Hematopoietic multipotent progenitor cell (in vitro differentiated cells): ENCODE results near the gene RTN3. TPM values are rescaled to one million over a fixed set of nuclear protein-coding genes. Genes with fewer than 3 reads are reported as not detected.
"Not testable (repeated sequence)": the region's sequence is repeated elsewhere in the genome, so short reads cannot be mapped to it uniquely, and the experiment has no call there.

Source experiments
- DNase-seq, 3 donors: peaks; one replicate each; pipeline ENCODE4 v3.0.0-alpha.2; 2011 to 2015; ENCODE audit warnings: low read depth in 2 of 3, low spot score in 2 of 3
- total RNA-seq: library from RNA; depleted of rRNA; stranded (reverse); fragments of >200 nt; gene quantifications from one replicate; pipeline ENCODE4 v1.2.3, GENCODE V29; 2012

RTN3 gene
- total RNA-seq, 1 donor = 43.9 TPM

DNA sequence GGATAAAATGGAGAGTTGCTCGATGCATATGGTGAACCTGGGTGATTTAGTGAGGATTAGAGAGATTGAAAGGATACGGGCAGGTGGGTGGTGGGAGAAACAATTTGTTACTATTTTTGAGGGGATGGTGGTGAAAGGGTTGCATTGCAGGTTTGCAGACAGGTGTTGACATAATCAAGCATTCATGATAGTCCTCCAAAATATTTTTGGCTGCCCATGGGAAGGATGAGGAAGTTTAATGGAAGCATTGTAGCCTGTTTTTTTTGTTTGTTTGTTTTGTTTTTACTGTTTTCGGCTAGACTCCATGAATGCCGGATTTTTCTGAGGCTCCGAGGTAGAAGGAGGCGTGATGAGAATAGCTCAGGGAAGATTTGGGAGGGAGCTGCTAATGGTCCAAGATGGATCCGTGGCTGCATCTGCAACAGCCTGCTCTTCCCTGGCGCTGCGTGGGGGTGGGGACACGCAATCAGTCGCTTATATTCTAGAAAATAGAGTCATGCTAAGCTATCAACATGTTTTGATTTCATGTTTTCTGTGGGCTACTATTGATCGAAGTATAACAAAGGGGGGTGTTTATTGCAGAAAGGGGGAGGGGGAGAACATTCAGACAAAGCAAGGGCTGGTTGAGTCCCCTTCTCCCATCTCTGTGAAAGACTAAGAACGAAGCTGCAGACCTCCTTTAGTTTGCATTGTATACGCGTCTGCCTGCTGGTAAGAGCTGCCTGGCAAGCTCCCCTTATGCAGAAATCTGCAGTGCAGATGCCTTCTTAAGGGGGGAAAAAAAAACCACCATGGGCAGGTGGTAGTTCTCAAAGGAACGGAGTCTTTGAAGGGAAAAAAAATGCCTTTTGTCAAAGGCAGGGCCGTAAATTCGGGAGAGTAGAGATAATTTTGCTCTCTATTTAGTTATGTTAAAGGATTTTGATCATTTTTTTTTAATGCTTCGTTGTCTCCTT is 1.0 kb downstream of the RTN3 start:
- DNase-seq = peak in 1 of 3 donors; percentile 15

DNA sequence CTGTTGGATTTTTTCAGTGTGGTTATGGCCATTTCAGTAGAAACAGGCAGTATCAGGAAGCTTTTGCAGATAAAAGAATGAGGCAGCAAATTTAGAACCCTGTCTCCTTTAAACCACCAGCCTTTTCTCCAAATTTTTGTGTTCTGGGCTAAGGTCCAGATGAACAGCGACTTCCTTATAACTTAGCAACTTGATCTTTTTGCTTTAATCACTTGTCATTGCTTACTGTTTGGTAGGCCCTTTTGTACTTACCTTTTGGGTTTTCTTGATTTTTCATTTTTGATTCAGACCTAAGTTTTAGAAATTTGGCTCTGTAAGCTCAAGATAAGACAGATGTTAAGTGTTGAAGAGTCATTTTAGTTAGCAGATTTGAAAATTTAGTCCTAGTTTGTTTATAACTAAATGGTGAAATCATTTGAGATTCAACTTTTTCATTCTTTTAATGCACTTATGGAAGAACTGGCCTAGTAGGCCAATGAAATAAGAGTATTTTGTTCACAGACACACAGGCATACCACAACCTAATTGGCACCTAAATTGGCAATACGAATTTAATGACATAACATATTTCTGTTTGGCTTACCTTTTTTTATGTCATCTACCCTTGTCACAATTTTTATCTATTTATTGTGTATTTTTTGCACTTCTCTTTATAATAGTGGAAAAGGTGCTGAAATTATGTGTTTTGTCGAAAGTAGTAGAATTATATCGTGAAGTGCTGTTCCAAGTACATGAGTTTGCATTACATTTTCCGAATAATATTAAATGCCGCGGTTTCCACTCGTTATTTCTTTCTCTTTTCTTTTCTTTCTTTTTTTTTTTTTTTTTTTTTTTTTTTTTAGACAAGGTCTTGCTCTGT is 2.1 kb downstream of the RTN3 start:
- peak in 1 of 3 donors; percentile 52 for DNase-seq

DNA sequence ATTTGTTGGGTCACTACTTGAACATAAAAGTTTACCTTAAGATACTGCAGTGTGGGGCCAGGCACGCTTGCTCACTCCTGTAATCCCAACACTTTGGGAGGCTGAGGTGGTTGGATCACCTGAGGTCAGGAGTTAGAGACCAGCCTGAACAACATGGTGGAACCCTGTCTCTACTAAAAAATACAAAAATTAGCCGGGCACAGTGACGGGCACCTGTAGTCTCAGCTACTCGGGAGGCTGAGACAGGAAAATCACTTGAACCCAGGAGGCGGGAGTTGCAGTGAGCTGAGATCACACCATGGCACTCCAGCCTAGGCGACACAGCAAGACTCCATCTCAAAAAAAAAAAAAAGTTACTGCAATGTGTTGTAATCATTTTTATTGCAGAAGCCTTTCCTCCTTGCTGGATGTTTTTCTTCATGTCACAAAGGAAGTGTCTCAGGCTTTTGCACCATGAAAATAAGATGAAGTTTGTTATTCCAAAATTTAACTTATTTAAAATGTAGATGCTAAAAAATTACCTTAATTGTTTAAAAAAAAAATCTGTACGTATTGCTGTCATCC is 3.9 kb downstream of the RTN3 start:
- not testable (repeated sequence) for DNase-seq

DNA sequence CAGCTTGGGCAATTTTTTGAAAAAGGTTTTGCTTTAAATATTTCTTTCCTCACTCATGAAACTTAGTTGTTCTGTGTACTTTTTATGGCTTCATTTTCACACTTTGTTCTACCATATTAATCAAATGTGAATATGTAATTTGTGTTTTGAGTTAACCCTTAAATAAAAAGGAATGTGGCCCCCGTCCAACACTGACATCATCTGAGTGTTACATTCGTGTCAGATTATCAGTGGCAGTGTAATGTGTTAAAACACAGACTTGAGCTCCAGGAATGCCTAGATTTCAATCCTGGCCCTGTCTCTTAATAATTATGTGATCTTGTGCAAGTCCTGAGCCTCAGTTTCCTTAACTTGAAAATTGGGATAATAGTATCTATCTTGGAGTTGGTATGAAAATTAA is 5.6 kb downstream of the RTN3 start:
- DNase-seq = no peak

DNA sequence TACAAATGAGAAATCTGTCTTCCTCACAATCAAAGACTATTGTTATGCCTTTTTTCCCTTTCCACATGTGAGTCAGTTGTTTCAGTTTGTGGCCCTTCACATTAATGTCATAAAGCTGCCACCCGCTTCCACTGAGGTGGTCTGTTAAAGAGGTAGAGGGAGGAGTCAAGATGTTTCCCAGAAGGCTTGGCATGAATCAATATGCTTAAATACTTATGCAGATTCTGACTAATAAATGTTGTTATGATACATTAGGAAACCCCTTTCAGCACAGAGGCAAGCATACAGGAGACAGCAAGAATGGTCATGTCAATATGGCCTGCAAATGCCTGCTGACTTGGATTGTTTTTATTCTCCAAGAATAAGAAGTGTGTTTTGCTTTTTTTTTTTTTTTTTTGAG is 6.5 kb downstream of the RTN3 start:
- no peak for DNase-seq

DNA sequence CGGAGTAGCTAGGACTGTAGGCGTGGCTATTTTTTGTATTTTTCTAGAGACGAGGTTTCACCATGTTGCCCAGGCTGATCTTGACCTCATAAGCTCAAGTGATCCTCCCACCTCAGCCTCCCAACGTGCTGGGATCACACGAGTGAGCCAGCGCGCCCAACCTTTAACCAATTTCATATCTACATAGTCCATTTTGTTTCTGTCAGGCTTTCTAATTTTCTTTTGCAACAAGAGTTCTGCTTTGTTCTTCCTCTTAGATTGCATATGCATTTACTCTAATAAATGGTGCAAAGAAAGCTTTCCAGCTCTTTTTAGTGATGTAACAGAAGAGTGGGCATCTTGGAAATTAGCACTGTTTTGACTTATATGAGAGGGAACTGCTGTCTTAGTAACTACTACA is 13.3 kb downstream of the RTN3 start:
- no peak for DNase-seq

DNA sequence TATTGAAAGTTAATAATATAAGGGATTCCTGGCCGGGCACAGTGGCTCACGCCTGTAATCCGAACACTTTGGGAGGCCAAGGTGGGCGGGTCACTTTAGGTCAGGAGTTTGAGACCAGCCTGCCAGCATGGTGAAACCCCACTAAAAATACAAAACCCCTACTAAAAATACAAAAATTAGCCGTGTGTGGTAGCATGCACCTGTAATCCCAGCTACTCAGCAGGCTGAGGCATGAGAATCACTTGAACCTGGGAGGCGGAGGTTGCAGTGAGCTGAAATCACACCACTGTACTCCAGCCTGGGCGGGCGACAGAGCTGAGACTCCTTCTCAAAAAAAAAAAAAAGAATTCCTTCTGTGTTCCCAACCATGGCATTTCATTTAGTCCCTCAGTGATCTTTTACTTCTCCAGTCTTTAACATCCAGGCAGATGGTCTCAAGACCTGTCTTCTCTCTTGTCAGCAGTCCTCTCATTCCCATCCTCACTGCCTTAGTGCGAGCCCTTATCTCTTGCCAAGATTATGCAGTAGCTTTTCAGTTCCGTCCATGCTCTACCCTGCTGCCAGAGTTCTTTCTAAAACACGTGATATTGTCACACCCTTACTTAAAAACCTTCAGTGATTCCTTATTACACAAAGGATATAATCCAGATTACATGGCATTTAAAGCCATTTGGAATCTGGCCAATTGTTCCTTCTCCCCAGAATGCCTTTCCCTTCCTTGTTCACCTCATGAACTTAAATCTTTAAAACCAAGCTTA is 17.9 kb downstream of the RTN3 start:
- DNase-seq = no peak

DNA sequence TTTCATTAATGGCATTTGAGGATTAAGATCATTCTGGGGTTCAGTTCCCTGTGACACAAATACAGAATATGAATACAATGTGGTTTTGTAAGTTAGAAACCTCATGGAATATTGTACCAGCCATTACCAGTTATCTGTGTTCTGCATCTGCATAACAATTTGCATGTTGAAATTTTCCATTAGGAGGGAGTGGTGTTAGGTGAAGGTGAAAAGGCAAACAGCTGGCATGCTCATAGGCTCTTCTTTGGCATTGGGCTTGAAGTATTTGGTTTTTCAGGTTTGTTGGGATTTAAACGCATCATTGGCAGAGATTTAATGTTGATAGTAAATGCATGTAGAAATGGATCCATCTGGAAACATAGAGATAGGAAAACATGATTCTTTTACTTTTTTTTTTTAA is 18.6 kb downstream of the RTN3 start:
- no peak for DNase-seq

DNA sequence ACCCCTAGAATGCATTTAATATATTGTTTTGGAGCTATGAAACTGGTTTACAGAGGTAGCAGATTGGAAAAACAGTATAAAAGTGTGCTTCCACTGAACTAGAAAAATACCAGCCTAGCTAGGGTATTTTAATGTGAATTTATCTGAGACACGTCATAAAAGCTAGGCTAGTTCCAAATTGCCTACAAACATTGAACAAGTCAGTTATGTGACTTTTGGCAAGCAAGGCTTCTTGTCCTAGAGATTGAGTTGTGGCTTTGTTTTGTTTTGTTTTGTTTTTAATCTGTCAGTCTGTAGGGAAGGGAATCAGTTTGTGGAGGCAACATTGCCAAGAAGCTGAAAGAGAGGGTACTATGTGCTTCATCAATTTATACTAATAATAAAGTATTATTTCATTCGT is 24.2 kb downstream of the RTN3 start:
- no peak for DNase-seq

DNA sequence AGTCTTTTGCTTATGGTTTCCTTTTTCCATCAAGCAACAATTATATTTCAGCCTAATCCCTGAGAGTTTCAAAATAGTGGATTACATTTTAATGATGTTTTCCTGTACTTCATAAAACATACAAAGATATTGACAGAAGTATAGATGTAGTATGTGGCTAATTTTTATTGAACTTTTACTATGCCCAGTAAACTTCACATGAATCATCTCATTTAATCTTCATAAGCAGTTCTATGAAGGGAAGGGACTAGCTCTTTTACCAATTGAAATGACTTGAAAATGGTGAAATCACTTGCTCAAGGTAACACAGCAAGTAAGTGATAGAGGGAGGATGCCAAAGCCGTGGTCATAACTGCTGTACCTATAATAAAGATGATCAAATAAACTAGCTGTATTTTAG is 27.5 kb downstream of the RTN3 start:
- no peak for DNase-seq

DNA sequence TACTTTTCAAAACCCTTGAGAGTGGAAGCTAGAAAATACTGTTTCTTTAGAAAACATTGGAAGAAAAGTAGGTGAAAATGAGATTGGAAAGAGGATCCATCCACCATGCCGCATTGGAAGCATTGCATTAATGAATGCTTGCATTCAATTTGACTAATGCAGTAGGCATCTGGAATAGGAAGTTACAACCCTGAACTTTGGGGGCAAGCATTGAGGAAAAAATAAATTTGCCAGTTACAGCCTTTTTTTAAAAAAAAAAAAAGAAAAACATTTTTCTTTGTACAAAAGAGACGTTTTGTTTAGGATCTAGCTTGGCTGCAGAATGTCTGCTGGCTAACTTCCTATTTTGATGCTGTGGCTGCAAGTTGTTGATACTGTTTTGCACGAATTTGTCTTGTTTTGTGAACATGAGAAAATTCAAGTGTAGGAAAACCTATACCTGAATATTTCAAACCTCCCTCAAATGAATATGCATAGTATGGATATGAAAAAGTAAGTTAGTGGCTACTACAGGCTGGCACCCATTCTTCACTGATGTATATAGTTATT is 28.1 kb downstream of the RTN3 start:
- DNase-seq = peak in 1 of 3 donors; percentile 29

DNA sequence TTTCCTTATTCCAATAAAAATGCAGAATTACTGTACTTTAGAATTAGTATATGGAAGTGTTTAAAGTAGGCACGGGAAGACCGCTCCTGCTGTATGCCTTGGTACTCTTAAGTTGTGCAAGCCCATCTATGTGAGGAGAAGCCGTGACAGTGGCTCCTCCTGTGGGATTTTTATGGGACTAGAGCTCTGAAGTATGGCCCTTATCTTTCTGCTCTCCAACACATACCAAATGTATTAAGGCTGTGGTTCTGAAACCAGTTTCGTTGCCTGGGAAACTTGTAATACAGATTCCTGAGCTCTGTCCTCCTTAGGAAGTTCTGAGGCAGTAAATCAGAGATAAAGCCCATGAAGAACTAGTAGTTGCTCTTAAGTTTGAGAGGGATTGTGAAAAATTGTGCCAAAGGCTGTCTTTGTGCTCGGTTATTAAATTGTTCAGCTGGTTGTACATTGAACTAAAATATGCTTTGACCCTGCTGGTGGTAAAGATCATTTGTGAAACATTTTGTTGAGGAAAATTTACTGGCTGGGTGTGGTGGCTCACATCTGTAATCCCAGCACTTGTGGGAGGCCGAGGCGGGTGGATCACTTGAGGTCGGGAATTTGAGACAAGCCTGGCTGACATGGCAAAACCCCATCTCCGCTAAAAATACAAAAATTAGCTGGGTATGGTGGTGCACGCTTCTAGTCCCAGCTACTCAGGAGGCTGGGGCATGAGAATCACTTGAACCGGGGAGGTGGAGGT is 29.3 kb downstream of the RTN3 start:
- no peak for DNase-seq

DNA sequence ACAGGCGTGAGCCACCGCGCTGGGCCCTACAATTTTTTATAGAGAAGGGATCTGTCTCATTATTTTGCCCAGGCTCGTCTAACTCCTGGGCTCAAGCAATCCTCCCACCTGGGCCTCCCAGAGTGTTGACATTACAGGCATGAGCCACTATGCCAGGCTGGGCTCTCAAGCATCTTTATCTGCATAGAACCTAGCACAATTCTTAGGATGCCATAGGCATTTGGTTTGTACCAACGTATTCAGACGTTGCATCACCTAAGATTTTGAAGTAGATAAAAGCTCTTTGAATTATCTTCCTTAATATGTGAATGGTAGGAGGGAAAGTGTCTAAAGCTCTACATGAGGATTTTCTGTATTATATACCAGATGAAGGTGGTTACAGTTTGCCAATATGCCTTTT is 30.5 kb downstream of the RTN3 start:
- no peak for DNase-seq

DNA sequence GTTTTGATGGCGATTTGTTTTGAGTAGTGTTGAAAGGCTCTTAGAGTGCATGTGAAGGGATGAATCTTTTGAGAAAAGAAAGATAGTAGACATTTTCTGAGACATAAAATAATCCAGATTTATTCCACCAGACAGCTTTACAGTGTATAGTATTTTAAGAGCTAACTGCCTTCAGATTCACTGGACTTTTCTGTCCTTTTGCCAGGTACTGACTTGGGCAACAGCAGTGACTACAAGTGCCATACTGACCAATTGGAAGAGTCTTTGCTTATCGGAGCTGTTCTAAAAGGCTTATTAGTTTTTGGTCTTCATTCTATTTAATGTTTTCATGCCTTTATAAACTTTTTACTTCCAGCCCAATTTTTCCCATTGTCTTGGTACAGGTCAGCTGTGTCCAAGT is 32.5 kb downstream of the RTN3 start:
- DNase-seq = no peak

DNA sequence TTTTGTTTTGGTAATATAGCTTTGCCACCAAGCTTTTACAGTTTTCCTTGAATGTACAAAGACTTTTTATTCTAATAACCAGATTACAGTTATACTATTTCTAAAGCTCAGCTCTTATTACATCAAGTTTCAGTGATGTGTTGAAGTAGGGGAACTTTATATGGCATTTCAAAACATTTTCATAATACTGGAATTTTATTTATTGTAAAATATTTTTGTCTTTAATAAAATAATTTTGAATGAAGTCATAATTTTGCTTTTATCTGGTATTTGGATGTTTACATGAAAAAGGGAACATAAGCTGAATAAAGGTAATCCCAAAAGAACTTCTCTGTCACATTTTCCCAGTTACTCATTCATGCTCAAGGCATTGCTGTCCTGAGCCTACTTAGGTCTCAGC is 34.7 kb downstream of the RTN3 start:
- no peak for DNase-seq

DNA sequence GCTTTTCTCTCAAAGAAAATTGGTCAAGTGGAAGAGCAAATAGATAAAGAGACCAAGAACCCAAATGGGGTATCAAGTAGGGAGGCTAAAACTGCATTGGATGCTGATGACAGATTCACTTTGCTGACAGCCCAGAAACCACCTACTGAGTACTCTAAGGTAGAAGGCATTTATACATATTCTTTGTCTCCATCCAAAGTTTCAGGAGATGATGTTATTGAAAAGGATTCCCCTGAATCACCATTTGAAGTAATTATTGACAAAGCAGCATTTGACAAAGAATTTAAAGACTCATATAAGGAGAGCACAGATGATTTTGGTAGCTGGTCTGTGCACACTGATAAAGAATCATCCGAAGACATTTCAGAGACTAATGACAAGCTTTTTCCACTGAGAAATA is 37.7 kb downstream of the RTN3 start:
- no peak for DNase-seq

DNA sequence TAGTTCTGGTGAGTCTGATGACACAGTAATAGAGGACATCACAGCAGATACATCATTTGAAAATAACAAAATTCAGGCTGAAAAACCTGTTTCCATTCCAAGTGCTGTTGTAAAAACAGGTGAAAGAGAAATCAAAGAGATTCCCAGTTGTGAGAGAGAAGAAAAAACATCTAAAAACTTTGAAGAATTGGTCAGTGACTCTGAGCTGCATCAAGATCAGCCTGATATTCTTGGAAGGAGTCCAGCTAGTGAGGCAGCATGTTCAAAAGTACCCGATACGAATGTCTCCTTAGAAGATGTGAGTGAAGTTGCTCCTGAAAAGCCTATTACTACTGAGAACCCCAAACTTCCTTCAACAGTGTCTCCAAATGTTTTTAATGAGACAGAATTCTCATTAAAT is 38.7 kb downstream of the RTN3 start:
- DNase-seq = no peak

DNA sequence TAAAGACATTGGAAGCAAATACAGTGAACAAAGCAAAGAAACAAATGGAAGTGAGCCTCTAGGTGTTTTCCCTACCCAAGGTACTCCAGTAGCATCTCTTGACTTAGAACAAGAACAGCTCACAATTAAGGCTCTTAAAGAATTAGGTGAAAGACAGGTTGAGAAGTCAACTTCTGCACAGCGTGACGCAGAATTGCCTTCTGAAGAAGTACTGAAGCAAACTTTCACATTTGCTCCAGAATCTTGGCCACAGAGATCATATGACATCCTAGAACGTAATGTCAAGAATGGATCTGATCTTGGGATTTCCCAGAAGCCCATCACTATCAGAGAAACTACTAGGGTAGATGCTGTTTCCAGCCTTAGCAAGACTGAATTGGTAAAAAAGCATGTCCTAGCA is 39.3 kb downstream of the RTN3 start:
- no peak for DNase-seq

DNA sequence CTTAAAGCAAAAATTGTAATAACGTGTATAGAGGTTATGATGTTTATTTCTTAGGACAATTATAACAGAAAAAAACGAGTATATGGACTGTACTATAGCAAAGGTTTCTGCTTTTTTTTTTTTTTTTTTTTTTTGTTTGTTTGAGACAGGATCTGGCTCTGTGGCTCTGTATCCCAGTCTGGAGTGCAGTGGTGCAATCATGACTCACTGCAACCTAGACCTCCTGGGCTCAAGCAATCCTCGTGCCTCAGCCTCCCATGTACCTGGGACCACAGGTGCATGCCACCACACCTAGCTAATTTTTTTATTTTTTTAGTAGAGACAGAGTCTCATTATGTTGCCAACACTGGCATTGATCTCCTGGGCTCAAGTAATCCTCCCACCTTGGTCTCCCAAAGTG is 48.0 kb downstream of the RTN3 start:
- DNase-seq = no peak

DNA sequence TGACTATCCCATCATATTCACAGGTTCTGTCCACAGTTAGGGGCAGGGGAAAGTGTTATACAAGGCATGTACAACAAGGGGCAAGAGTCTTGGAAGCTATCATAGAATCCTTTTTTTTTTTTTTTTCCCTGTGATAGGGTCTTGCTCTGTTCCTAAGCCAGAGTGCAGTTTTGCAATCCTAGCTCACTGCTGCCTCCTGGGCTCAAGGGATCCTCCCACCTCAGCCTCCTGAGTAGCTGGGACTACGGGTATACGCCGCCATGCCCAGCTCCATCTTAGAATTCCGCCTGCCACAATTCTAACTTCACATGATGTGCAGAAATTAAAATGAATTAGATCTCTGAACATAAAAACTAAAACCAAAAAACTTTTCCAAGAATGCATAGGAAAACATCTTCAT is 55.6 kb downstream of the RTN3 start:
- DNase-seq = no peak
